ENCODE data around the gene F2. TPM values are rescaled to one million over a fixed set of nuclear protein-coding genes. Genes with fewer than 3 reads are reported as not detected.

The F2 gene
- total and polyA plus RNA-seq, 2 of the 13 experiments (the other 11 are each of a cell fraction or from before 2014, with no cell fraction given), result 330 to 801 TPM

DNA sequence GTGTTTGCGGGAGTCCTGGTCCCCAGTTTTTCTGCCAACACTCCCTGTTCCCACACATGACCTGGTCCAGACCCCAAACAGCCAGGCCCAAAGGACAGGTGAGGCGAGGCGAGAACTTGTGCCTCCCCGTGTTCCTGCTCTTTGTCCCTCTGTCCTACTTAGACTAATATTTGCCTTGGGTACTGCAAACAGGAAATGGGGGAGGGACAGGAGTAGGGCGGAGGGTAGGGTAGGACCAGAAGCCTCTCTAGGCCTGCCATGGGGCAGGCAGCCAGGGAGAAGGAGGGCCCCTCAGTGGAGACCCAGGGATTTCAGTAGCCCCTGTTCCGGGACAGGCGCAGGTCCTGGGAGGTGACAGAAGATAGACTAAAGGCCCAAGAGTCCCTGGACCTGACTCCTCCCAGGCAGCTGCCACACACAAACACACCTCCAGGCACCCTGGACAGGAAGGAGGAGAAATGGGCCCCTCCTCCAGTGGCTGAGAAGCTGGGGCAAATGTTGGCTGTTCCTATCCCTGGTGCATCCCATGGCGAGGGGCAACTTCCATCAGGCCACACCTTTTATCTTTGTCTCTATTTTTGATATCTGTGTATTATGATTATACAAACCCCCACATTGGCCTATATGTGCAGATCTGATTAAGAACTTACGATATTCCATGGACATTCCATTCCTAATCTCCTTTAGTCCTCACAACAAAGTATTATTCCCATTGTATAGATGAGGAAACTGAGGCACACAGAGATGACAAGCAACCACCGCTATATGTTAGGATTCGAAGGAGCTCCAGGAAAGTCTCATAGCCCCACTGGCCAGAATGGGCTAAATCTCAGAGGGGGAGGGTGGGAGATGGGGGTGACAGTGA is 626 bp upstream of the F2 start (continued):
- TF ChIP-seq, protein P1, sequence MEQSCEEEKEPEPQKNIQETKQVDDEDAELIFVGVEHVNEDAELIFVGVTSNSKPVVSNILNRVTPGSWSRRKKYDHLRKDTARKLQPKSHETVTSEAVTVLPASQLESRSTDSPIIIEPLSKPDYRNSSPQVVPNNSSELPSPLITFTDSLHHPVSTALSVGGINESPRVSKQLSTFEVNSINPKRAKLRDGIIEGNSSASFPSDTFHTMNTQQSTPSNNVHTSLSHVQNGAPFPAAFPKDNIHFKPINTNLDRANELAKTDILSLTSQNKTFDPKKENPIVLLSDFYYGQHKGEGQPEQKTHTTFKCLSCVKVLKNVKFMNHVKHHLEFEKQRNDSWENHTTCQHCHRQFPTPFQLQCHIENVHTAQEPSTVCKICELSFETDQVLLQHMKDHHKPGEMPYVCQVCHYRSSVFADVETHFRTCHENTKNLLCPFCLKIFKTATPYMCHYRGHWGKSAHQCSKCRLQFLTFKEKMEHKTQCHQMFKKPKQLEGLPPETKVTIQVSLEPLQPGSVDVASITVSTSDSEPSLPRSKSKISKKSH (CRISPR knock-in tag; IDR thresholded peaks at IDR 0.05; ENCODE audit: borderline replicate concordance), result peak; percentile 46; the same call in 1 of the 2 replicates
- TF ChIP-seq, protein P2, sequence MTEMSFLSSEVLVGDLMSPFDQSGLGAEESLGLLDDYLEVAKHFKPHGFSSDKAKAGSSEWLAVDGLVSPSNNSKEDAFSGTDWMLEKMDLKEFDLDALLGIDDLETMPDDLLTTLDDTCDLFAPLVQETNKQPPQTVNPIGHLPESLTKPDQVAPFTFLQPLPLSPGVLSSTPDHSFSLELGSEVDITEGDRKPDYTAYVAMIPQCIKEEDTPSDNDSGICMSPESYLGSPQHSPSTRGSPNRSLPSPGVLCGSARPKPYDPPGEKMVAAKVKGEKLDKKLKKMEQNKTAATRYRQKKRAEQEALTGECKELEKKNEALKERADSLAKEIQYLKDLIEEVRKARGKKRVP (CRISPR knock-in tag; IDR thresholded peaks at IDR 0.05), result peak in 1 of 2 experiments; percentile 78; a peak in 2 of 4 replicates
- peak; percentile 95 for TF ChIP-seq SALL1 (CRISPR knock-in tag; IDR thresholded peaks at IDR 0.05)
- TF ChIP-seq, protein P3, sequence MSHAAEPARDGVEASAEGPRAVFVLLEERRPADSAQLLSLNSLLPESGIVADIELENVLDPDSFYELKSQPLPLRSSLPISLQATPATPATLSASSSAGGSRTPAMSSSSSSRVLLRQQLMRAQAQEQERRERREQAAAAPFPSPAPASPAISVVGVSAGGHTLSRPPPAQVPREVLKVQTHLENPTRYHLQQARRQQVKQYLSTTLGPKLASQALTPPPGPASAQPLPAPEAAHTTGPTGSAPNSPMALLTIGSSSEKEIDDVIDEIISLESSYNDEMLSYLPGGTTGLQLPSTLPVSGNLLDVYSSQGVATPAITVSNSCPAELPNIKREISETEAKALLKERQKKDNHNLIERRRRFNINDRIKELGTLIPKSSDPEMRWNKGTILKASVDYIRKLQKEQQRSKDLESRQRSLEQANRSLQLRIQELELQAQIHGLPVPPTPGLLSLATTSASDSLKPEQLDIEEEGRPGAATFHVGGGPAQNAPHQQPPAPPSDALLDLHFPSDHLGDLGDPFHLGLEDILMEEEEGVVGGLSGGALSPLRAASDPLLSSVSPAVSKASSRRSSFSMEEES (CRISPR knock-in tag; IDR thresholded peaks at IDR 0.05), result peak; percentile 81
- TF ChIP-seq SMARCE1 (IDR thresholded peaks at IDR 0.05; ENCODE audit: borderline replicate concordance), result no peak
- TF ChIP-seq, protein P4, sequence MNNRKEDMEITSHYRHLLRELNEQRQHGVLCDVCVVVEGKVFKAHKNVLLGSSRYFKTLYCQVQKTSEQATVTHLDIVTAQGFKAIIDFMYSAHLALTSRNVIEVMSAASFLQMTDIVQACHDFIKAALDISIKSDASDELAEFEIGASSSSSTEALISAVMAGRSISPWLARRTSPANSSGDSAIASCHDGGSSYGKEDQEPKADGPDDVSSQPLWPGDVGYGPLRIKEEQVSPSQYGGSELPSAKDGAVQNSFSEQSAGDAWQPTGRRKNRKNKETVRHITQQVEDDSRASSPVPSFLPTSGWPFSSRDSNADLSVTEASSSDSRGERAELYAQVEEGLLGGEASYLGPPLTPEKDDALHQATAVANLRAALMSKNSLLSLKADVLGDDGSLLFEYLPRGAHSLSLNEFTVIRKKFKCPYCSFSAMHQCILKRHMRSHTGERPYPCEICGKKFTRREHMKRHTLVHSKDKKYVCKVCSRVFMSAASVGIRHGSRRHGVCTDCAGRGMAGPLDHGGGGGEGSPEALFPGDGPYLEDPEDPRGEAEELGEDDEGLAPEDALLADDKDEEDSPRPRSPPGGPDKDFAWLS (CRISPR knock-in tag; IDR thresholded peaks at IDR 0.05; ENCODE audit: borderline replicate concordance), result no peak
- TF ChIP-seq, protein P5, sequence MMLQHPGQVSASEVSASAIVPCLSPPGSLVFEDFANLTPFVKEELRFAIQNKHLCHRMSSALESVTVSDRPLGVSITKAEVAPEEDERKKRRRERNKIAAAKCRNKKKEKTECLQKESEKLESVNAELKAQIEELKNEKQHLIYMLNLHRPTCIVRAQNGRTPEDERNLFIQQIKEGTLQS (CRISPR knock-in tag; IDR thresholded peaks at IDR 0.05), result no peak; the same call in 1 of the 2 replicates
- 0 out of 2 replicates have a peak, but pooled peaks have one; percentile 1 for TF ChIP-seq ZNF790 (CRISPR knock-in tag; IDR thresholded peaks at IDR 0.05; ENCODE audit: borderline replicate concordance)
- TF ChIP-seq ZNF350 (CRISPR knock-in tag; IDR thresholded peaks at IDR 0.05; ENCODE audit: borderline replicate concordance, low read depth), result peak; percentile 84
- TF ChIP-seq SRSF1 (optimal IDR thresholded peaks at IDR 0.05; ENCODE audit: low read depth, low read length), result no peak
- no peak; the same call in 1 of the 2 replicates for TF ChIP-seq ZMYM2 (CRISPR knock-in tag; IDR thresholded peaks at IDR 0.05)
- no peak for TF ChIP-seq ZSCAN20 (CRISPR knock-in tag; IDR thresholded peaks at IDR 0.05; ENCODE audit: borderline replicate concordance)
- TF ChIP-seq ZNF792 (CRISPR knock-in tag; IDR thresholded peaks at IDR 0.05), result peak; percentile 76
- TF ChIP-seq ZMAT3 (CRISPR knock-in tag; conservative IDR thresholded peaks at IDR 0.05), result 0 out of 2 replicates have a peak, but pooled peaks have one; percentile 7
- TF ChIP-seq, protein P6, sequence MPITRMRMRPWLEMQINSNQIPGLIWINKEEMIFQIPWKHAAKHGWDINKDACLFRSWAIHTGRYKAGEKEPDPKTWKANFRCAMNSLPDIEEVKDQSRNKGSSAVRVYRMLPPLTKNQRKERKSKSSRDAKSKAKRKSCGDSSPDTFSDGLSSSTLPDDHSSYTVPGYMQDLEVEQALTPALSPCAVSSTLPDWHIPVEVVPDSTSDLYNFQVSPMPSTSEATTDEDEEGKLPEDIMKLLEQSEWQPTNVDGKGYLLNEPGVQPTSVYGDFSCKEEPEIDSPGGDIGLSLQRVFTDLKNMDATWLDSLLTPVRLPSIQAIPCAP (CRISPR knock-in tag; IDR thresholded peaks at IDR 0.05; ENCODE audit: low read depth), result no peak
- peak; percentile 71; the same call in 1 of the 2 replicates for TF ChIP-seq SIN3A (IDR thresholded peaks at IDR 0.05; ENCODE audit: borderline replicate concordance, low read depth, low read length)
- TF ChIP-seq ZSCAN25 (CRISPR knock-in tag; IDR thresholded peaks at IDR 0.05), result peak; percentile 98
- 0 out of 2 replicates have a peak, but pooled peaks have one; percentile 42 for TF ChIP-seq ETV6 (CRISPR knock-in tag; conservative IDR thresholded peaks at IDR 0.05)
- peak; percentile 80 for TF ChIP-seq NR2F1 (CRISPR knock-in tag; IDR thresholded peaks at IDR 0.05)
- no peak for TF ChIP-seq NONO (IDR thresholded peaks at IDR 0.05)
- TF ChIP-seq NONO (CRISPR knock-in tag; conservative IDR thresholded peaks at IDR 0.05), result peak; percentile 96
